GM21390 (cell line): ENCODE measurements around the gene ARMC5.

Experiments used
- ATAC-seq: cut with Tn5 transposase; IDR thresholded peaks from one replicate; pipeline ENCODE4 v1.9.1; 2021; ENCODE audit not compliant: unreplicated experiment

ARMC5 gene

DNA sequence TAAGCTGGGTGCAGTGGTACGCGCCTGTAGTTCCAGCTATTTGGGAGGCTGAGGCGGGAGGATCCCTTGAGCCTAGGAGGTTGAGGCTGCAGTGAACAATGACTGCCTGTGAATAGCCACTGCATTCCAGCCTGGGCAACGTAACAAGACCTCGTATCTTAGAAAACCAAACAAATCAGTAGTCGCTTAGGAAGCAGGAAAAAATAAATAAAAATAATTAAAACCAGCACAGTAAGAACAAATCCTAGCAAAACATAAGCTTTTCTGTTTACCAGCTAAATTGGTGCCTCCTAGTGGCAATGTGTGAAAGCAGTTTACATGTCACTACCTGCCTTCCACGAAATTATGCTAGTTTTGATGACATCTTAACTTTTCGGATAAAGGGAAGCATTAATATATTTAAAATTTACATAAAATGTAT is 1.3 kb downstream of the ARMC5 start:
- no peak for ATAC-seq

DNA sequence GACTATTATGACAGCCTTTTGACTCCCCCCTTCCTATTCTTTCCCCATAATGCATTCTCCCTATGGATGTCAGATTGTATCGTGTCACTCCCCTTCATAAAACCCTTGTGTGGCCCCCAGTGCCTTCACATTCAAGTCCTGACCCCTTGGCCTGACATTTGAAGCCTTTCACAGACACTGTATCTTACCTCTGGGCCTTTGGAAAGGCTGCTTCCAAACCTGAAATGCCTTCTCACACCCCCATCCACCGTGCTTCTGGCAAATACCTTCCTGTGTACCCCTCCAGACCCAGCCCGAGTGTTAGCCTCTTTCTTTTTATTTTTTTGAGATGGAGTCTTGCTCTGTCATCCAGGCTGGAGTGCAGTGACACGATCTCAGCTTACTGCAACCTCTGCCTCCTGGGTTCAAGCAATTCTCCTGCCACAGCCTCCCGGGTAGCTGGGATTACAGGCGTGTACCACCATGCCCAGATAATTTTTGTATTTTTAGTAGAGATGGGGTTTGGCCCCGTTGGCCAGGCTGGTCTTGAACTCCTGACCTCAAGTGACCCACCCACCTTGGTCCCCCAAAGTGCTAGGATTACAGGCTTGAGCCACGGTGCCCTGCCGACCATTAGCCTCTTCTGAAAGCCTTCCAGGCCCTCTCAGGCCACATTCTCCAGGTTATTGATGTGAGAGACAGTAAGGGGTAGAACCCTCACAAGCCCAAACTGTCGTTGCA is 2.1 kb downstream of the ARMC5 start:
- no peak for ATAC-seq

DNA sequence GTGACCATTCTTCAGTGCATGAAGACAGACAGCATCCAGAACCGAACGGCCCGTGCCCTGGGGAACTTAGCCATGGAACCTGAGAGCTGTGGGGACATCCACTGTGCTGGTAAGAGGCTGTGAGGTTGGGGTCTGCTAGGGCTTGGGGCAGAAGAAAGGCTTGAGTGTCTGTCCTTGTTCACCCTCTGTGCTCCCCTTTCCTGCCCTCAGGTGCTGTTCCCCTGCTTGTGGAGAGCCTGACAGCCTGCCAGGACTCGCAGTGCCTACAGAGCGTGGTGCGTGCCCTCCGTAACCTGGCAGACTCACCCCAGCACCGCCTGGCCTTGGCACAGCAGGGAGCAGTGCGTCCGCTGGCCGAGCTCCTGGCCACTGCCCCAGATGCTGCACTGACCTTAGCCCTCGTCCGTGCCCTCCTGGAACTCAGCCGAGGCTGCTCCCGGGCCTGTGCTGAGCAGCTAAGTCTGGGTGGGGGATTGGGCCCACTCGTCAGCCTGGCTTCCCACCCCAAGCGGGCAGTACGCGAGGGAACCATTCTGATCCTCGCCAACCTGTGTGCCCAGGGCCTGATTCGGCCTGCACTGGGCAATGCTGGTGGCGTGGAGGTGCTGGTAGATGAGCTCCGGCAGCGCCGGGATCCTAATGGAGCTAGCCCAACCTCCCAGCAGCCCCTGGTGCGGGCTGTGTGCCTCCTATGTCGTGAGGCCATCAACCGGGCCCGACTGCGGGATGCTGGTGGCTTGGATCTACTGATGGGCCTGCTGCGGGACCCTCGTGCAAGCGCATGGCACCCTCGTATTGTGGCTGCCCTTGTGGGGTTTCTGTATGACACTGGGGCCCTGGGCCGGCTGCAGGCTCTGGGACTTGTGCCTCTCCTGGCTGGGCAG is 2.9 kb downstream of the ARMC5 start:
- ATAC-seq, result no peak

DNA sequence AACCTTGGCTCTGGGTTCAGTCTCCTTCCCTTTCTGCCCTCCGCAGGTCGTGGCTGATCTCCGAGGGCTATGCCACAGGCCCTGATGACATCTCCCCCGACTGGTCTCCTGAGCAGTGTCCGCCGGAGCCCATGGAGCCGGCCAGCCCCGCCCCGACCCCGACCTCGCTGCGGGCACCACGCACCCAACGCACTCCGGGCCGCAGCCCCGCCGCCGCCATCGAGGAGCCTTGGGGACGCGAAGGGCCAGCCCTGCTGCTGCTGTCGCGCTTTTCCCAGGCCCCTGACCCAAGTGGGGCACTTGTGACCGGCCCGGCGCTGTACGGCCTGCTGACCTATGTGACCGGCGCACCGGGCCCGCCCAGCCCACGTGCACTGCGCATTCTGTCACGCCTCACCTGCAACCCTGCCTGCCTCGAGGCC is 5.1 kb downstream of the ARMC5 start:
- ATAC-seq, result no peak

DNA sequence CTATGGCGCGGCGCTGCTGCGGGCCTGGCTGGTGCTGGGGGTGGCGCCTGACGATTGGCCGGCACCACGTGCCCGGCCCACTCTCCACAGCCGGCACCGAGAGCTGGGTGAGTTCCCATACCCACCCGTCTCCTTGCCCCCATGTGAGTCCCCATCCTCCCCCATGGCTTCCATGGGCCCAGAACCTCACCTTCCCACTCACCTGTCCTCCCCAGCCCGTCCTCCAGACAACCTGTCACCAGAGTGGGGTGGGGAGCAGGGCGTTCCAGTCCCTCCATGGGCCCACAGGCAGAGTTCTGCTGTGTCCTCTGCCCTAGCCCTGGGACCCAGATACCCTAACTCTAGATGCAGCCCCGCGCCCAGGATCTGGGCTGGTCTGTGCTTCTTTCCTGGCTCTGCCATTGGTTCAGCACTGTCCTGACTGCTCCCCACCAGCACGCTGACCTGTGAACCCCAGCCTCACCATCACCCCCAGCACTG is 5.5 kb downstream of the ARMC5 start:
- no peak for ATAC-seq

DNA sequence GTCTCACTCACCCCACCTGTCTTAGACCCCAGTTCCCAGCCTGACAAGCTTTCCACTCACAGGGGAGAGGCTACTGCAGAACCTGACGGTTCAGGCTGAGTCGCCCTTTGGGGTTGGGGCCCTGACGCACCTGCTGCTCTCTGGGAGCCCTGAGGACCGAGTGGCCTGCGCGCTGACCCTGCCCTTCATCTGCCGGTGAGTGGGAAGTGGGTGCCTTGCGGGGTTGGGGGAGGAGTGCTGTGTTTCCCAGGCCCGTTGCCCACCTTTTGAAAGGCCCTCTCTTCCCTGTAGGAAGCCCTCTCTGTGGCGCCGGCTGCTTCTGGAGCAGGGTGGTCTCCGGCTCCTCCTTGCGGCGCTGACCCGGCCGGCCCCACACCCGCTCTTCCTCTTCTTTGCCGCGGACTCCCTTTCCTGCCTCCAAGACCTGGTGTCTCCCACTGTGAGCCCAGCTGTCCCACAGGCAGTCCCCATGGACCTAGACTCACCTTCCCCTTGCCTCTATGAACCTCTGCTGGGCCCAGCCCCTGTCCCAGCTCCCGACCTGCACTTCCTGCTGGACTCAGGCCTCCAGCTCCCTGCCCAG is 6.6 kb downstream of the ARMC5 start:
- no peak for ATAC-seq

DNA sequence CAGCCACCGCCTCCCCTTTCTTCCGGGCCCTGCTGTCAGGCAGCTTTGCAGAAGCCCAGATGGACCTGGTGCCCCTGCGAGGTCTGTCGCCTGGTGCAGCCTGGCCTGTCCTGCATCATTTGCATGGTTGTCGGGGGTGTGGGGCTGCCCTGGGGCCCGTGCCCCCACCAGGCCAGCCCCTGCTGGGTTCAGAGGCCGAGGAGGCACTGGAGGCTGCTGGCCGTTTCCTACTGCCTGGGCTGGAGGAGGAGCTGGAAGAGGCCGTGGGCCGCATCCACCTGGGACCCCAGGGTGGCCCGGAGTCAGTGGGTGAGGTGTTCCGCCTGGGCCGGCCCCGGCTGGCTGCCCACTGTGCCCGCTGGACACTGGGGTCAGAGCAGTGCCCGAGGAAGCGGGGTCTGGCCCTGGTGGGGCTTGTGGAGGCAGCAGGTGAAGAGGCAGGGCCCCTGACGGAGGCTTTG is 7.1 kb downstream of the ARMC5 start:
- ATAC-seq, result no peak

DNA sequence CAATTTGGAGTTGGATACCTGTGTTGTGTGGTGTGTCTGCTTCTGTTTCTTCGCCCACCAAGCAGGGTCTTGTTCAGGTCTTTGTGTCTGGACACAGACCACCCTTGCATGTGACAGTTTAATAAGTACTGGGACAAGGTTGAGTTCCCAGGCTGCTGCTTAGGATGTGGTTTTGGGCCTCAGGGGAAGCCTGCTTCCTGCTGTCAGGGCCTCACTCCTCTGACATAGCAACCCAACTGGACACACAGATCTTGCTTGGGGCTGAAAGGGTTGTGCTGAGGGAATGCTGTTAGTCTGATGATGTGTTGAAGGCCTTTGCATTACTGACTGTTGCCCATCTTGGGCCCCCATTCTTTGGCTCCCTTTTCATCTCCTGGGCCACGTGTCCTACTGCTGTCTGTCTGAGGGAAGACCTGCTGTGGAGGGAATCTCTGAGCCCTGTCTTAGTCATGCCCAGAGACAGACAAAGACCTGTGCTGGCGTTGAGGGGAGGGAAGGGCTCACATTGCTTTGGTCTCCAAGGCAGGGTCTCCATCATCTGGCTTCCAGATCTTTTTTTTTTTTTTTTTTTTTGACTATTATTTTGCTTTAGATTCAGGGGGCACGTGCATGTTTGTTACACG is 8.0 kb downstream of the ARMC5 start:
- ATAC-seq, result peak; percentile 58

DNA sequence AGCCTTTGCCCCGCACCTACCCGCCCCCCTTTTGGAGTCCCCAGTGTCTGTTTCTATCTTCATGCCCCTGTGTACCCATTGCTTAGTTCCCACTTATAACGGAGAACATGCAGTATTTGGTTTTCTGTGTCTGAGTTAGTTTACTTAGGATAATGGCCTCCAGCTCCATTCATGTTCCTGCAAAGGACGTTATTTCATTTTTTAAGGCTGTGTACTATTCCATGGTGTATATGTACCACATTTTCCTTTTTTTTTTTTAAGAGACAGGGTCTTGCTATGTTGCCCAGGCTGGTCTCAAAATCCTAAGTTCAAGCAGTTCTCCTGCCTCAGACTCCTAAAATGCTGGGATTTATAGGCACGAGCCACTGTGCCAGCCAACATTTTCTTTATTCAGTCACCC is 8.6 kb downstream of the ARMC5 start:
- no peak for ATAC-seq

DNA sequence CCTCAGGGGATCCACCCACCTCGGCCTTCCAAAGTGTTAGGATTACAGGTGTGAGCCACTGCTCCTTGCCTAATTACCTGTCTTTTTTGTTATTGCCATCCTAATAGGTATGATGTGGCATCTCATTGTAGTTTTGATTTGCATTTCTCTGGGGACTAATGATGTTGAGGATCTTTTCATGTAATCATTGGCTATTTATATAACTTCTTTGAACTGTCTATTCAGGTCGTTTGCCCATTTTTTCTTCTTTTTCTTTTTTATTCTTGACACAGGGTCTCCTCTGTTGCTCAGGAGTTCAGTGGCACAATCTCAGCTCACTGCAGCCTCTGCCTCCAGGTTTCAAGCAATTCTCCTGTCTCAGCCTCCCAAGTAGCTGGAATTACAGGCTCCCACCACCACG is 11.3 kb downstream of the ARMC5 start:
- ATAC-seq, result no peak

DNA sequence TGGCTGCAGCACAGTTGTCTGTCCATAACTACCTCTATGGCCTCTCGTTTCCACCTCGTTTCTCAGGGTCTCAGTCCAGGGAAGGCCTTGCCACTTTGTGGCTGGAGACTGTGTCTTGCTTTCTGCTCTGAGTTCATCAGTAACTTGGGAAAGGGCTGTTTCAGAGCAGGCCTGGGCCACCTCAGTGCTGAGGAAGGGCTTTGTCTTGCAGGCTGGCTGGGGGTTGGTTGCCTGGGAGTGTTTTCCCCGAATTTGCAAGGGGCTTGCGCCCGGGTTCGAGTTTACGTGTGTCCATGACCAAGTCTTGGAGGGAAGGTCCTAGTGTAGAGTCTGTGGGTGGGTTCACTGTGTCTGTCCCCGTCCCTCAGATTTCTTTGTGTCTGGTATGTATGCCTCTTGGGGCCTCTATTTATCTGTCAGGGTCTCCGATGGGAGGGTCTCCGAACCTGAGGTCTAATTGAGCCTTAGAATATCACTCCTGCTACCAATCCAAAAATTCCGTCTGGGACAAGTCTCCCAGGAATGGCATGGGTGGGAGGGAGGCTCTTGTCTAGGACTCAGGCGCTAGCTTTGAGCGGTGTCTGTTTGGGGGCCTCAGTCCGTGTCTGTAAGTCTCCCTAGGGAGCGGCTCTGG is 12.1 kb downstream of the ARMC5 start:
- ATAC-seq, result no peak

DNA sequence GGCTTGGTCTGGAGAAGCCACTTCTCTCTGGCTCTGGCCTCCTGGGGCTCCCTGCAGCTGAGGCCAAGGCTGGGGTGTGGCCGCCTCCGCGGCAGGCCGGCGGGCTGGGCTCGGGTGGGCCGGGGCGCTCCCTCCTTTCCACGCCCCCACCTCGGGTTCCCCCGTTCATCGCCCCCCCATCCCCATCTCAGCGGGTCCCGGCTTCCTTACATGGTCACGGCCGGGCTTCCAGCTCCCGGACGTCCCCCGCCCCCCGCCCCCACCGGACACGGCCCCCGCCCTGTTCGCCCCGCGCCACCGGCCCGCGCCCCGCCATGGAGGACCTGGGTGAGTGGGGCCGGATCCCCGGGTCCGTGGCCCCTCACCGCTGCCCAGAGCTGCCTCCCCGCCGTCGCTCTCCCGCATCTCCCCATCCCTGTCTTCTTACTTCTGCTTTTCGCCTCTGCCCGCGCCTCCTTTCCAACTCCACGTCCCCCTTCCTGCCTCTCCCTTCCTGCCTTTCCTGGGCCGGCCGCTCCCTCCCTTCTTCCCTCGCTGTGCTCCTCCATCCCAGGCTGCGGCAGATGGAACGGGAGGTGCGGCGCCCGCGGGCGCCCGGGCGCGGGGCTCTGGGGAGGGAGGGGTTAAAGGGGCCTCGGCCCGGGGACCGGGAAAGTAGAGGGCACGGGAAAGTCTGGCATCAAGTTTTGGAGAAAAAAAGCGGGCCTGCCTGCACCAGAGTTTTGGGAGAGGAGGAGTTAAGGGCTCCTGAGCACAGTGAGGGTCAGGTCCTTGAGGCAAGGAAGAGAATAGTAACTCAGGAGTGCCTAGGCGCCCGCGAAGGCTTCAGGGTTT is 12.8 kb downstream of the ARMC5 start, which contains the start of gene TGFB1I1:
Gene TGFB1I1 (plus strand): TSS at position 278 of the 834 bp plus-strand sequence. CDS start 37 bp downstream, at position 315.
- ATAC-seq, result no peak

DNA sequence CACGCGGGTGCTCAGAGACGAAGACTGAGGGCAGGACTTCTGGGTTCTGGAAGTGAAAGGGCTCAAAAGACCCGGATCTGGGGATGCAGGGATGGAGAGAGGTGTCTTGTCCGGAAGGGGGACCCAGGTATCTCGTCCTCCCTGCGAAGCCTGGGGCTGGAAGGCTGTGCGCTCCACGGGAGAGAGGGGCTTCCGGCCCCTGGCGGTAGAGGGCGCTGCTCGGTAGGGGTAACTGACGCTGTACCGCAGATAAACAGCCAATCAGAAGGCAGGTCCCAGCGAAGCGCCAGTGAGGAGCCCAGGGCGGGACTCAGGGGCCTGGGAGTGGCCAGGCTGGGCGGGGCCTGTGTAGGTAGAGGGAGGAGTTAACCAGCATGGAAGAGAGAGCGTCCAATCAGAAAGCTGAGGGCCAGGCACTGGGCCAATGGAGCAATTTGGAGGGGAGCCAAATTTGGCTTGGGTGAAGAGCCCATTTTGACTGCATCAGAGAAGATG is 13.5 kb downstream of the ARMC5 start:
- no peak for ATAC-seq

DNA sequence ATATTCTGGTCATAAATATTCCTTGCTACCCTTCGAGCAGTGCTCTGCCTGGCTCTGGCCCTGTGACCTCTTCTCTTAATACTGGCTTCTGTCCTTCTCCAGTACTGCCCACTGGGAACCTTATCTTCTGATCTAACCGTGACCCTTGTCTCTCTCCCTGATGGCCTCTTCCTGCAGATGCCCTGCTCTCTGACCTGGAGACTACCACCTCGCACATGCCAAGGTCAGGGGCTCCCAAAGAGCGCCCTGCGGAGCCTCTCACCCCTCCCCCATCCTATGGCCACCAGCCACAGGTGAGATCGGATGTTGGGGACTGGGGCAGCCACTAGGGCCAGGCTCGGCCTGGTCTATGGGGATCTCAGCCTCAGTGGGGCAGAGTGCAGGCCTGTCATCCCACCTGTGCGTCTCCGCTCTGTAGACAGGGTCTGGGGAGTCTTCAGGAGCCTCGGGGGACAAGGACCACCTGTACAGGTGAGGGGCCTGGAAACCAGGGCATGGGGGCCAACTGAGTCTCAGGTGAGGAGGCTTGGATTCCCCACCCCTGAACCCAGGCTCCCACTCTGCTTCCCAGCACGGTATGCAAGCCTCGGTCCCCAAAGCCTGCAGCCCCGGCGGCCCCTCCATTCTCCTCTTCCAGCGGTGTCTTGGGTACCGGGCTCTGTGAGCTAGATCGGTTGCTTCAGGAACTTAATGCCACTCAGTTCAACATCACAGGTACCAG is 14.1 kb downstream of the ARMC5 start:
- no peak for ATAC-seq

DNA sequence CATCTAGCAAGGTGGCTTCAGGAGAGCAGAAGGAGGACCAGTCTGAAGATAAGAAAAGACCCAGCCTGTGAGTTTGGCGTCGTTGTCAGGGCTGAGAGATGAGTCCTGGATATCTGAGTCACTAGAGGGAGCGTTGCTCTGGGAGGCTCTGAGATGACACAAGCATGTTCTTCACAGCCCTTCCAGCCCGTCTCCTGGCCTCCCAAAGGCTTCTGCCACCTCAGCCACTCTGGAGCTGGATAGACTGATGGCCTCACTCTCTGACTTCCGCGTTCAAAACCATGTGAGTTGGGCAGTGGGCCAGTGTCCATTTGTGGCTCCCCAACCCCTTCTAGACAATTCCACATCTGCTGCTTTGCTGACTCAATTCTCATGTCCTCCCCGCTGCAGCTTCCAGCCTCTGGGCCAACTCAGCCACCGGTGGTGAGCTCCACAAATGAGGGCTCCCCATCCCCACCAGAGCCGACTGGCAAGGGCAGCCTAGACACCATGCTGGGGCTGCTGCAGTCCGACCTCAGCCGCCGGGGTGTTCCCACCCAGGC is 14.9 kb downstream of the ARMC5 start:
- ATAC-seq, result no peak

DNA sequence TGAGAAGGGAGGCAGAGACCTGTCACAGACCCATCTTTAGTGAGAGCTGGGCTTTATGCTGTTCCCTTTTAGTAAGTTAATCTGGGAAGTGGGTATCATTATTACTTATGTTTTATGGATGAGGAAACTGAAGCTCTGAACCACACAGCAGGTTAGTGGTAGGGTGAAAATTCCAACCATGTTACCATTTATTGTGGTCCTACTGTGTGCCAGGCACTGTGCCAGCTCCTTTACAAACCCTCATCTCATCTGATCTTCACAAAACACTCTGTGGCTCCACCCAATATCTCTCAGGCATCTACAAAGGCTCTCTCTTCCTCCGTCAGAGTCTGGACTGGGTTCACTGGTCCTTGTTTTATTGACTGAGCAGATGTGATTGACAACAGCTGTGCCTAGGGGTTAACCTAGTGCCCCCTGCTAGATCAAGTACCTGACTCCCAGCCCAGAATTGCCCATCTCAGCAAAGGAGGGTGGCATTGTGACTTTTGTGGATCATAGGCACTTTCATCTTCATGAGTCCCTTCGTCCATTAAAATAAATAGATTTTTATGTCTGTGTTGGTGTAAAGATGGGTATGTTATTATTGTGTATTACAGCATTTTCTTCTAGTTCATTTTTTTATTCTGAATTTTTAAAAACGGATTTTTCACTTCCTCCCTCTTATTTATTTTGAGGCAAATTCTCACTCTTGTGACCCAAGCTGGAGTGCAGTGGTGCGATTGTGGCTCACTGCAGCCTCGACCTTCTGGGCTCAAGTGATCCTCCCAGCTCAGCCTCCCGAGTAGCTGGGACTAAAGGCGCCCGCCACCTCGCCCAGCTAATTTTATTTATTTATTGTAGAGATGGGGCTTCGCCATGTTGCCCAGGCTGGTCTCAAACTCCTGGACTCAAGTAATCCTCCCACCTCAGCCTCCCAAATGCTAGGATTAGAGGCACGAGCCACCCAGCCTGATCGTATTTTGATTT is 15.8 kb downstream of the ARMC5 start:
- no peak for ATAC-seq

DNA sequence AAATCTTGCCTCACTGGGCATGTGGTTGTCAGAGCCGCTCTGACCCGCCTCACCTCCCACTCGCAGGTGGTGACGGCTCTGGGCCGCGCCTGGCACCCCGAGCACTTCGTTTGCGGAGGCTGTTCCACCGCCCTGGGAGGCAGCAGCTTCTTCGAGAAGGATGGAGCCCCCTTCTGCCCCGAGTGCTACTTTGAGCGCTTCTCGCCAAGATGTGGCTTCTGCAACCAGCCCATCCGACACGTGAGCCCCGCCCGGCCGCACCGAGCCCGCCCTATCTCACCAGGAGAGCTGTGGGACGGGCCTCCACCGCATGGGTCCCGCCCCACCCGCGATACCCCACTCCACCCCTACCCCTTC is 16.6 kb downstream of the ARMC5 start:
- no peak for ATAC-seq
